Fibroblast of pulmonary artery (primary cell): ENCODE results near the gene B4GAT1.

Experiments used
- DNase-seq: peaks from one replicate; pipeline ENCODE4 v3.0.0-alpha.2; 2010; ENCODE audit warnings: low read depth
- H3K4me3 ChIP-seq: replicated peaks from 2 replicates; pipeline ENCODE4 v1.5.1; 2011; ENCODE audit warnings: low read depth, mild to moderate bottlenecking, control low read depth, low read length, moderate library complexity
- CTCF ChIP-seq: IDR thresholded peaks from 2 replicates; pipeline ENCODE4 v1.5.1; 2011; ENCODE audit warnings: mild to moderate bottlenecking, control low read depth, low read length, inconsistent platforms; ENCODE audit errors: missing control alignments

The B4GAT1 gene

GRCh38 chr11:66316849-66317251 is 30.6 kb downstream of the B4GAT1 start, which contains the start of gene CD248:
TSS of gene CD248 (minus strand) at chr11:66317044. CDS start at chr11:66317027, 17 bp downstream.
- DNase-seq: peak; percentile 86
- H3K4me3 ChIP-seq: peak within 1 kb of the TSS; percentile 60

GRCh38 chr11:66315921-66316811 is 31.3 kb downstream of the B4GAT1 start:
- peak overlapping the region; percentile 60 for H3K4me3 ChIP-seq
- DNase-seq: no peak
- no peak for TF ChIP-seq CTCF

More at GRCh38 chr11:66316849-66317251, 30.6 kb downstream of the B4GAT1 start, which contains the start of gene CD248:
- no peak for TF ChIP-seq CTCF

- DNase-seq: no peak
- H3K4me3 ChIP-seq: peak overlapping the region; percentile 60
- no peak for TF ChIP-seq CTCF
Measured at GRCh38 chr11:66315498-66315885, 31.9 kb downstream of the B4GAT1 start.

- peak overlapping the region; percentile 60 for H3K4me3 ChIP-seq
- TF ChIP-seq CTCF: no peak
- no peak for DNase-seq
Measured at GRCh38 chr11:66314561-66315497, 32.6 kb downstream of the B4GAT1 start.

GRCh38 chr11:66314186-66314501 is 33.3 kb downstream of the B4GAT1 start:
- TF ChIP-seq CTCF: no peak
- H3K4me3 ChIP-seq: peak overlapping the region; percentile 60
- no peak for DNase-seq

GRCh38 chr11:66313321-66314185 is 33.9 kb downstream of the B4GAT1 start:
- peak; percentile 32 for DNase-seq
- peak overlapping the region; percentile 60 for H3K4me3 ChIP-seq

More at GRCh38 chr11:66313321-66314185, 33.9 kb downstream of the B4GAT1 start:
- TF ChIP-seq CTCF: no peak
